Osteoblast (primary cell): ENCODE measurements around the gene UBE2V1. TPM values are rescaled to one million over a fixed set of nuclear protein-coding genes. Genes with fewer than 3 reads are reported as not detected.

Experiments
- DNase-seq: peaks from one replicate; pipeline ENCODE4 v3.0.0; 2011; ENCODE audit warnings: low spot score, mixed read lengths; ENCODE audit not compliant: insufficient read length; ENCODE audit errors: missing footprints
- H2AFZ ChIP-seq: 2 replicates; pipeline ENCODE4 v1.6.0; 2011; ENCODE audit warnings: mild to moderate bottlenecking, low read length
- H3K27ac ChIP-seq: 2 replicates; pipeline ENCODE4 v1.5.1; 2011; ENCODE audit warnings: mild to moderate bottlenecking, low read depth, low read length, moderate library complexity
- H3K27me3 ChIP-seq: 2 replicates; pipeline ENCODE4 v1.6.0; 2012; ENCODE audit warnings: mild to moderate bottlenecking, control low read depth, inconsistent platforms, low read length, moderate library complexity; ENCODE audit not compliant: insufficient read depth
- H3K36me3 ChIP-seq: 2 replicates; pipeline ENCODE4 v1.5.1; 2011; ENCODE audit warnings: mild to moderate bottlenecking, low read length, control low read depth, moderate library complexity; ENCODE audit not compliant: insufficient read depth
- H3K4me1 ChIP-seq: 2 replicates; pipeline ENCODE4 v1.5.1; 2011; ENCODE audit warnings: mild to moderate bottlenecking, low read length, control low read depth, moderate library complexity; ENCODE audit not compliant: insufficient read depth
- H3K4me2 ChIP-seq: 2 replicates; pipeline ENCODE4 v1.6.0; 2011; ENCODE audit warnings: mild to moderate bottlenecking, low read length; ENCODE audit not compliant: insufficient read depth
- H3K4me3 ChIP-seq: fragments of 200-600 bp; sonication (generic); 3 replicates; pipeline ENCODE4 v1.5.1; 2012; ENCODE audit warnings: mild to moderate bottlenecking, low read length, inconsistent platforms; ENCODE audit not compliant: insufficient read depth
- H3K79me2 ChIP-seq: 2 replicates; pipeline ENCODE4 v1.6.0; 2012; ENCODE audit warnings: mild to moderate bottlenecking, low read length, control low read depth, inconsistent platforms; ENCODE audit not compliant: insufficient read depth
- H3K9me3 ChIP-seq: 2 replicates; pipeline ENCODE4 v1.5.1; 2011; ENCODE audit warnings: low read depth, low read length, control low read depth
- H4K20me1 ChIP-seq: 2 replicates; pipeline ENCODE4 v1.6.0; 2012; ENCODE audit warnings: mild to moderate bottlenecking, low read length, control low read depth; ENCODE audit not compliant: insufficient read depth
- total RNA-seq: library from RNA; depleted of rRNA; stranded (reverse); fragments of >200 nt; gene quantifications from 2 replicates; pipeline ENCODE4 v1.2.3, GENCODE V29; 2012
- TF ChIP-seq, protein P1 (sequence below): IDR thresholded peaks from 2 replicates; pipeline ENCODE4 v1.5.1; 2011; ENCODE audit warnings: mild to moderate bottlenecking, low read depth, low read length, moderate library complexity; ENCODE audit errors: extremely low read depth

The UBE2V1 gene
- total RNA-seq, 1 donor: 90.8 TPM

DNA sequence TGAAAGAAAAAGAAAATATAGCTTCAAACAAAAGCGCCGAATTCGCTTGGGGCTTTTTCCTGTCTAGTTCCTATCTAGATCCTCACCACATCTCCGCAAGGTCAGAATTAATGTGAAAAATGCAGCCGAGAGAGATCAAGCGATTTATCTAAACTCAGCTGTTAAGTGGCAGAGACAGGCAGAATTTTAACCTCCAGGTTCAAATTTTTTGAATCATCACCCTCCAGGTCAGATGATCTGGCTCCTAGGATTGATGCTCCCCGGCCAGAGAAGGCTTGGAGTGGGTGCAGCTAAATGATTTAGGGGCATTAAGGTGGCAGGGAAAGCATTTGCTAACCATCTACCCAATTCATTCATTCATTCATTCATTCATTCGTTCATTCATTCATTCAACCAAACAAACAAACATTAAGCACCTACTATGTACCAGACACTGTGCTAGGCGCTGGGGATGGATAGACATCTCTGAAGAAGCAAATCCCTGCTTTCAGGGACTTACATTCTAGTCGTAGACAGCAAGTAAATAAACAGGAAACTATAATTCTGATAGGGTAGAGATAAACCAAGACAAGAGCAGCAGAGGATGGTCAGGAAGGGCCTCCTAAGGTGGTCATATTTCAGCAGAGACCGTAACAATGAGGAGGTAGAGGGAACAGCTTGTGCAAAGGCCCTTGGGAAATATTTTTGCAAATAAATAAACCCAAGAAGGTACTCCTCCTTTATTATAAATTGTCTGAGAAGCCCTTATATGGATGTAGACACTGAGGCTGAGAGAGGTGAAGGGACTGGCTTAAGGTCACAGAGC is 672 bp upstream of the UBE2V1 start:
- H2AFZ ChIP-seq: peak overlapping the region; percentile 89
- peak overlapping the region; percentile 98 for H3K4me2 ChIP-seq
- TF ChIP-seq, protein P1, sequence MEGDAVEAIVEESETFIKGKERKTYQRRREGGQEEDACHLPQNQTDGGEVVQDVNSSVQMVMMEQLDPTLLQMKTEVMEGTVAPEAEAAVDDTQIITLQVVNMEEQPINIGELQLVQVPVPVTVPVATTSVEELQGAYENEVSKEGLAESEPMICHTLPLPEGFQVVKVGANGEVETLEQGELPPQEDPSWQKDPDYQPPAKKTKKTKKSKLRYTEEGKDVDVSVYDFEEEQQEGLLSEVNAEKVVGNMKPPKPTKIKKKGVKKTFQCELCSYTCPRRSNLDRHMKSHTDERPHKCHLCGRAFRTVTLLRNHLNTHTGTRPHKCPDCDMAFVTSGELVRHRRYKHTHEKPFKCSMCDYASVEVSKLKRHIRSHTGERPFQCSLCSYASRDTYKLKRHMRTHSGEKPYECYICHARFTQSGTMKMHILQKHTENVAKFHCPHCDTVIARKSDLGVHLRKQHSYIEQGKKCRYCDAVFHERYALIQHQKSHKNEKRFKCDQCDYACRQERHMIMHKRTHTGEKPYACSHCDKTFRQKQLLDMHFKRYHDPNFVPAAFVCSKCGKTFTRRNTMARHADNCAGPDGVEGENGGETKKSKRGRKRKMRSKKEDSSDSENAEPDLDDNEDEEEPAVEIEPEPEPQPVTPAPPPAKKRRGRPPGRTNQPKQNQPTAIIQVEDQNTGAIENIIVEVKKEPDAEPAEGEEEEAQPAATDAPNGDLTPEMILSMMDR: no peak
- H3K27ac ChIP-seq: peak overlapping the region; percentile 90
- H3K27me3 ChIP-seq: no peaks in the 10 kb centered on the region
- peaks cover 52% of the 10 kb centered on the region for H3K4me1 ChIP-seq
- peaks cover 57% of the 10 kb centered on the region for H3K79me2 ChIP-seq
- no peak for DNase-seq
- H3K36me3 ChIP-seq: peaks cover 2% of the 10 kb centered on the region
- H3K9me3 ChIP-seq: no peaks in the 10 kb centered on the region
- peak overlapping the region; percentile 90 for H3K4me3 ChIP-seq
- H4K20me1 ChIP-seq: peaks cover 37% of the 10 kb centered on the region

DNA sequence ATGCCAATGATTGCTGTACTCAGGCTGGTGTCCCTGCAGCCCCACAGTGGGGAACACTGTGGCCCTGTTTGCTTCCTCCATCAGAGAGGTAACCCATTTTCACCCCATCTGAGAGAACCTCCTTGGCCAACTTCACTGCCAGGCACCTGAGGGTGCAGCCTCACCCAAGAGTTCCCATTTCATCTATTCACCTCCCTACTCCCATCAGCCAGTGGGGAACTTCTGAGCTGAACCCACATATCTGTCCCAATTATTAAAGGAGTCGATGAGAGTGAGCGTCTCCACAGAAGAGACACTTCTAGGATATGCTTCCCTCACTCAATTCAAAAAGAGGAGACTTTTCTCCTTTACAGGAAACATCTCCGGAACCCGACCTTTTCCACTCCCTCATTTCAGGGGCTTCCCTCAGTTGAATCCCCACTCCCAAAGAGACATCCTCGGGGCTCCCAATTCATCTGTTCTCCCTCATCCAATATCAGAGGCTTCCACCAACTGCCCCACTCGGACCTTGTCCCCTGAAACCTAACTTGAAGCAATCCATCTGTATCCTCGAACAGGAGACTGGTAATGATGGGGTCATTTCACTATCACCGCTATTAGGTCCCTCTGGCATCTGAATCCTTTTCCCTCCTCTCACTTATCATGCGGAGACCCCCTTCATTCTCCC is 988 bp downstream of the UBE2V1 start:
- Histone ChIP-seq H3K4me1 (peaks cover 62% of the 10 kb centered on the region), H2AFZ (no peak overlapping the region), H3K4me3 (peak overlapping the region; percentile 90), H4K20me1 (peaks cover 54% of the 10 kb centered on the region), H3K27me3 (no peaks in the 10 kb centered on the region), H3K4me2 (peak overlapping the region; percentile 98), H3K9me3 (no peaks in the 10 kb centered on the region), H3K27ac (peak overlapping the region; percentile 90), H3K36me3 (peaks cover 15% of the 10 kb centered on the region), H3K79me2 (peaks cover 74% of the 10 kb centered on the region)
- TF ChIP-seq, protein P1: no peak
- no peak for DNase-seq

DNA sequence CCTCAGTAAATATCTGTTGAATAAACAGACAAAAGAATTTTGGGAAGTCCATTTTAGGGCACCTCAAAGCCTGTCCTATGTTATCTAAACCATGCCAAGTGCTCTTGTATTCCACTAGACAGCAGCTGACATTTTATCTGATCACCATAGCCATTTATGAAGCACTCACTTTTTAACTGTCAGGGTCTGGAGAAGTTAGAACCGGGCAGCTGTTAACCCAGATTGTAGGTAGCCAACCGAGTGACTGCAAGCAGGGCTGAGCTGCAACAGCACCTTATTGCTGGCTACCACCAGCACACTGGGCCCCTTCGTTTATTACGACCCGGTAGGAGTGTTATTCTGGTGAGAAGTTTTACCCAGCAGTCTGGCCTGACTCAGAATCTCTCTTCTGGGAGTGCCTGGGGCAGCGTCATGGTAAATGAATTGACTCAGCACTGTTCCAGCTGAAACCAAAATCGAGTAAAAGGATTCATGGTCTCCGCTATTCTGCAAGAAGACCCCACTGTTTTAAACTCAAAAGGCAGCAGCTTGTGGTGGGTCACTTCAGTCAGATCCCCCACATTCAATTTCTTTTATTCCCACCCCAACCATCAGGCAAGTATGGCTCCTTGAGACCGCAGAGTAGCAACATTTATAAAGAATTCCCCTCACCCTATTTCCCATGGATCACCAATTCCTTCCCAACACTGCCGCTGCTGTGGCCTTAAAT is 1.7 kb downstream of the UBE2V1 start:
- Histone ChIP-seq H3K4me3 (peak overlapping the region; percentile 90), H3K79me2 (peaks cover 81% of the 10 kb centered on the region), H3K36me3 (peaks cover 15% of the 10 kb centered on the region), H4K20me1 (peaks cover 56% of the 10 kb centered on the region), H3K27ac (peak overlapping the region; percentile 90), H3K4me2 (peak overlapping the region; percentile 98), H3K4me1 (peaks cover 60% of the 10 kb centered on the region), H3K9me3 (no peaks in the 10 kb centered on the region), H2AFZ (no peak overlapping the region), H3K27me3 (no peaks in the 10 kb centered on the region)
- TF ChIP-seq, protein P1: no peak
- DNase-seq: peak; percentile 85
